Activated gamma-delta T cell treated with anti-CD3 and anti-CD28 coated beads, Interleukin-2, amount 50 U/mL, for 16 hours (primary cell): ENCODE data around the gene LEP.
"Not testable (repeated sequence)": the region's sequence is repeated elsewhere in the genome, so short reads cannot be mapped to it uniquely, and the experiment has no call there.

Experiments
- DNase-seq: peaks from one replicate; pipeline ENCODE4 v3.0.0-alpha.2; 2020; ENCODE audit warnings: low read depth

Gene LEP

GRCh38 chr7:128210590-128211570 is 30.2 kb upstream of the LEP start:
- no peak for DNase-seq

GRCh38 chr7:128211626-128212025 is 29.5 kb upstream of the LEP start:
- DNase-seq, result no peak

GRCh38 chr7:128214463-128214862 is 26.6 kb upstream of the LEP start:
- no peak for DNase-seq

- no peak for DNase-seq
Observed at GRCh38 chr7:128215281-128215680, 25.8 kb upstream of the LEP start.

GRCh38 chr7:128215739-128216138 is 25.3 kb upstream of the LEP start:
- no peak for DNase-seq

GRCh38 chr7:128217030-128217805 is 23.9 kb upstream of the LEP start:
- DNase-seq, result no peak

GRCh38 chr7:128217967-128218652 is 23.0 kb upstream of the LEP start:
- DNase-seq, result no peak

GRCh38 chr7:128219636-128220035 is 21.4 kb upstream of the LEP start:
- no peak for DNase-seq

GRCh38 chr7:128221929-128222403 is 19.1 kb upstream of the LEP start:
- DNase-seq, result no peak

GRCh38 chr7:128226132-128226980 is 14.7 kb upstream of the LEP start:
- no peak for DNase-seq

GRCh38 chr7:128227271-128227670 is 13.8 kb upstream of the LEP start:
- DNase-seq, result no peak

- DNase-seq, result no peak
Observed at GRCh38 chr7:128231021-128231420, 10.1 kb upstream of the LEP start.

- DNase-seq, result no peak
Observed at GRCh38 chr7:128231677-128232076, 9.4 kb upstream of the LEP start.

- DNase-seq, result no peak
Observed at GRCh38 chr7:128233471-128233870, 7.6 kb upstream of the LEP start.

GRCh38 chr7:128234476-128235026 is 6.5 kb upstream of the LEP start:
- no peak for DNase-seq

- no peak for DNase-seq
Observed at GRCh38 chr7:128235471-128235870, 5.6 kb upstream of the LEP start.

GRCh38 chr7:128236924-128237586 is 4.0 kb upstream of the LEP start:
- no peak for DNase-seq

- DNase-seq, result not testable (repeated sequence)
Observed at GRCh38 chr7:128239146-128239545, 1.9 kb upstream of the LEP start.

GRCh38 chr7:128242661-128243060 is 1.6 kb downstream of the LEP start:
- no peak for DNase-seq

GRCh38 chr7:128243273-128243672 is 2.2 kb downstream of the LEP start:
- DNase-seq, result no peak
